Measurements from ENCODE around the gene EFNA5. TPM values are rescaled to one million over a fixed set of nuclear protein-coding genes. Genes with fewer than 3 reads are reported as not detected.

EFNA5 gene
- total and polyA plus RNA-seq, 10 of the 15 experiments (the other 5 are each of a cell fraction or from before 2014, with no cell fraction given): 0.19 to 12.6 (median 3.9) TPM

DNA sequence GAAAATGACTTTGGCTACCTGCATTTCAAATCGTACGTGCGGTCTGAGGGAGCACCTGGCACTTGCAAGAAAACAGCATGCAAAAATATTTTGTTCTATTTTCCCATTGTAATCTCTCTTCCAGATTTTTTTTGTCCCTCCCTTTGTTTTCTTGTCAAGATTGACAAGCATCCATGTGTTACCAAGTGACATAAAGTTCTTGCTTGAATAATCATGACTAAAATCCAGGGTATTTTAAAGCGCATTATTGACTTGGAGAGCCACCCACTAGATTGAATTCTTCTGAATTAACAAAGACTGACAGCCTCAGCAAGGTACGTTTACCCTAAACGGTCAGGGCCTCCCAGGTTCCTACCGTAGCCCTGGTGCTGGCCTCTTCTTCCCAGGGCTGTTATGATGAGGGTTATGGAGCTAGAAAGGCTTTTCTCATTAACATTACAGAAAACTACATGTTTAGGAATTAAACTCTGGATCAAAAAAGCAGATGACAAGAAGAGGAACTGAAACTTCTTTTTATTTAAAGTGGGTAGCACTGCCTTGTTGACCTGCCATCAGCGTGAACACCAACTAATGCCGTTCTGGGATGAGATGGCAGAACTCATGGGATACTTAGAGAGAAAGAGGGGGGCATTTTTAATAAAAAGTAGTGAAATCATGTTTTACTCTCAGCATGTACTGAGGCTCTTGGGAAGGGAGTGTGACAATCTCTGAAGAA lies 297.0 kb downstream of the EFNA5 start:
- FAIRE-seq (peak; percentile 78), ATAC-seq (peak; percentile 77), DNase-seq (ENCODE audit: low read depth, low spot score) (no peak)
- H4K20me1 ChIP-seq (ENCODE audit: control insufficient read depth, insufficient read depth): no peaks in the 10 kb centered on the region
- H3K27ac ChIP-seq (ENCODE audit: control insufficient read depth, insufficient read depth): no peak overlapping the region
- H3K4me2 ChIP-seq (ENCODE audit: control insufficient read depth, insufficient read depth): no peak overlapping the region
- POLR2A ChIA-PET: no interaction called here
- intact Hi-C loops (cut with micrococcal nuclease; ENCODE audit: unreplicated experiment): no loop called here
- RAD21 ChIA-PET (ENCODE audit: unreplicated experiment): no interaction called here
- no peak overlapping the region for H3K4me3 ChIP-seq
- H3K79me2 ChIP-seq (ENCODE audit: control insufficient read depth, insufficient read depth, low read length): no peaks in the 10 kb centered on the region
- in situ Hi-C loops (cut with MboI): no loop called here
- no peak overlapping the region for H2AFZ ChIP-seq (ENCODE audit: control insufficient read depth, low read depth, low read length)
- CTCF ChIA-PET: no interaction called here
- no peaks in the 10 kb centered on the region for H3K36me3 ChIP-seq (ENCODE audit: control insufficient read depth in 2 of 2, insufficient read depth in 2 of 2, low read length in 1 of 2)
- no peaks in the 10 kb centered on the region; the same call in 2 of the 3 replicates for H3K9me3 ChIP-seq (replicated peaks; ENCODE audit: control insufficient read depth, insufficient read depth, low read length)
- WGBS (ENCODE audit: insufficient coverage, insufficient replicate concordance, low lambda C conversion rate, missing lambda C conversion rate): 57% methylated on average over 9 of the region's 9 CpGs
- no peak overlapping the region for H3K9ac ChIP-seq (ENCODE audit: control insufficient read depth, insufficient read depth, low read length)
- SMC1A ChIA-PET (ENCODE audit: uncharacterized antibody, unreplicated experiment): interaction anchor here (1.2 kb wide), 1 partner anchor 9 kb away, joined by 4 read pairs; no protein-coding TSS in a partner anchor
- no peaks in the 10 kb centered on the region for H3K4me1 ChIP-seq (ENCODE audit: control insufficient read depth, insufficient read depth, low read length)
- H3K27me3 ChIP-seq (replicated peaks in 1 of 2; ENCODE audit: control insufficient read depth in 2 of 2, insufficient read depth in 2 of 2, low read length in 1 of 2): no peaks in the 10 kb centered on the region
- BruUV-seq (replicated peaks): no TSS peak
- peak; percentile 90 for TF ChIP-seq DPF2 (IDR thresholded peaks at IDR 0.05)
- TF ChIP-seq IKZF1 (conservative IDR thresholded peaks at IDR 0.05): peak; percentile 84
- TF ChIP-seq PML (IDR thresholded peaks at IDR 0.05; ENCODE audit: low read length): 0 out of 2 replicates have a peak, but pooled peaks have one; percentile 21
- peak; percentile 44; the same call in 1 of the 2 replicates for TF ChIP-seq EED (IDR thresholded peaks at IDR 0.05; ENCODE audit: low read depth)
- no peak for TF ChIP-seq YBX1 (IDR thresholded peaks at IDR 0.05)
- peak; percentile 84 for TF ChIP-seq IRF4 (IDR thresholded peaks at IDR 0.05; ENCODE audit: low read depth, low read length)
- TF ChIP-seq BACH1 (IDR thresholded peaks at IDR 0.05; ENCODE audit: borderline replicate concordance): peak; percentile 15; the same call in 1 of the 2 replicates
- TF ChIP-seq NBN (IDR thresholded peaks at IDR 0.05): 0 out of 2 replicates have a peak, but pooled peaks have one; percentile 38
- TF ChIP-seq CHD1 (IDR thresholded peaks at IDR 0.05; ENCODE audit: low read depth, low read length): no peak
- TF ChIP-seq TCF3 (IDR thresholded peaks at IDR 0.05; ENCODE audit: borderline replicate concordance, insufficient read depth, low read depth, low read length): no peak
- TF ChIP-seq SMAD5 (IDR thresholded peaks at IDR 0.05; ENCODE audit: low read depth): no peak
- TF ChIP-seq ATF7 (IDR thresholded peaks at IDR 0.05; ENCODE audit: low read depth): peak; percentile 54
- TF ChIP-seq JUNB (IDR thresholded peaks at IDR 0.05): no peak
- 0 out of 2 replicates have a peak, but pooled peaks have one; percentile 22 for TF ChIP-seq BCL11A (IDR thresholded peaks at IDR 0.05; ENCODE audit: low read depth, low read length)
- TF ChIP-seq NR2F1 (conservative IDR thresholded peaks at IDR 0.05): peak; percentile 61
- TF ChIP-seq STAT3 (IDR thresholded peaks at IDR 0.05; ENCODE audit: low read depth, low read length): no peak
- no peak for TF ChIP-seq SREBF2 (IDR thresholded peaks at IDR 0.05; ENCODE audit: low read length)
- TF ChIP-seq MEF2B (IDR thresholded peaks at IDR 0.05; ENCODE audit: partially characterized antibody, poor library complexity, severe bottlenecking): peak; percentile 14
- TF ChIP-seq, protein P1, sequence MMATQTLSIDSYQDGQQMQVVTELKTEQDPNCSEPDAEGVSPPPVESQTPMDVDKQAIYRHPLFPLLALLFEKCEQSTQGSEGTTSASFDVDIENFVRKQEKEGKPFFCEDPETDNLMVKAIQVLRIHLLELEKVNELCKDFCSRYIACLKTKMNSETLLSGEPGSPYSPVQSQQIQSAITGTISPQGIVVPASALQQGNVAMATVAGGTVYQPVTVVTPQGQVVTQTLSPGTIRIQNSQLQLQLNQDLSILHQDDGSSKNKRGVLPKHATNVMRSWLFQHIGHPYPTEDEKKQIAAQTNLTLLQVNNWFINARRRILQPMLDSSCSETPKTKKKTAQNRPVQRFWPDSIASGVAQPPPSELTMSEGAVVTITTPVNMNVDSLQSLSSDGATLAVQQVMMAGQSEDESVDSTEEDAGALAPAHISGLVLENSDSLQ (IDR thresholded peaks at IDR 0.05): peak; percentile 16; the same call in 1 of the 2 replicates
- TF ChIP-seq ESRRA (IDR thresholded peaks at IDR 0.05; ENCODE audit: low read length): no peak
- TF ChIP-seq, protein P2, sequence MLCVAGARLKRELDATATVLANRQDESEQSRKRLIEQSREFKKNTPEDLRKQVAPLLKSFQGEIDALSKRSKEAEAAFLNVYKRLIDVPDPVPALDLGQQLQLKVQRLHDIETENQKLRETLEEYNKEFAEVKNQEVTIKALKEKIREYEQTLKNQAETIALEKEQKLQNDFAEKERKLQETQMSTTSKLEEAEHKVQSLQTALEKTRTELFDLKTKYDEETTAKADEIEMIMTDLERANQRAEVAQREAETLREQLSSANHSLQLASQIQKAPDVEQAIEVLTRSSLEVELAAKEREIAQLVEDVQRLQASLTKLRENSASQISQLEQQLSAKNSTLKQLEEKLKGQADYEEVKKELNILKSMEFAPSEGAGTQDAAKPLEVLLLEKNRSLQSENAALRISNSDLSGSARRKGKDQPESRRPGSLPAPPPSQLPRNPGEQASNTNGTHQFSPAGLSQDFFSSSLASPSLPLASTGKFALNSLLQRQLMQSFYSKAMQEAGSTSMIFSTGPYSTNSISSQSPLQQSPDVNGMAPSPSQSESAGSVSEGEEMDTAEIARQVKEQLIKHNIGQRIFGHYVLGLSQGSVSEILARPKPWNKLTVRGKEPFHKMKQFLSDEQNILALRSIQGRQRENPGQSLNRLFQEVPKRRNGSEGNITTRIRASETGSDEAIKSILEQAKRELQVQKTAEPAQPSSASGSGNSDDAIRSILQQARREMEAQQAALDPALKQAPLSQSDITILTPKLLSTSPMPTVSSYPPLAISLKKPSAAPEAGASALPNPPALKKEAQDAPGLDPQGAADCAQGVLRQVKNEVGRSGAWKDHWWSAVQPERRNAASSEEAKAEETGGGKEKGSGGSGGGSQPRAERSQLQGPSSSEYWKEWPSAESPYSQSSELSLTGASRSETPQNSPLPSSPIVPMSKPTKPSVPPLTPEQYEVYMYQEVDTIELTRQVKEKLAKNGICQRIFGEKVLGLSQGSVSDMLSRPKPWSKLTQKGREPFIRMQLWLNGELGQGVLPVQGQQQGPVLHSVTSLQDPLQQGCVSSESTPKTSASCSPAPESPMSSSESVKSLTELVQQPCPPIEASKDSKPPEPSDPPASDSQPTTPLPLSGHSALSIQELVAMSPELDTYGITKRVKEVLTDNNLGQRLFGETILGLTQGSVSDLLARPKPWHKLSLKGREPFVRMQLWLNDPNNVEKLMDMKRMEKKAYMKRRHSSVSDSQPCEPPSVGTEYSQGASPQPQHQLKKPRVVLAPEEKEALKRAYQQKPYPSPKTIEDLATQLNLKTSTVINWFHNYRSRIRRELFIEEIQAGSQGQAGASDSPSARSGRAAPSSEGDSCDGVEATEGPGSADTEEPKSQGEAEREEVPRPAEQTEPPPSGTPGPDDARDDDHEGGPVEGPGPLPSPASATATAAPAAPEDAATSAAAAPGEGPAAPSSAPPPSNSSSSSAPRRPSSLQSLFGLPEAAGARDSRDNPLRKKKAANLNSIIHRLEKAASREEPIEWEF (IDR thresholded peaks at IDR 0.05; ENCODE audit: insufficient replicate concordance, low read depth, low read length): no peak
- no peak for TF ChIP-seq FOXK2 (IDR thresholded peaks at IDR 0.05)
